Measurements from ENCODE around the gene ANO10.

The ANO10 gene

GRCh38 chr3:43346978-43347749 is 274.6 kb downstream of the ANO10 start:
- DNase-seq (ENCODE audit: low spot score) = no peak

GRCh38 chr3:43345877-43346276 is 275.9 kb downstream of the ANO10 start:
- no peak for DNase-seq (ENCODE audit: low spot score)

GRCh38 chr3:43345246-43345645 is 276.6 kb downstream of the ANO10 start:
- DNase-seq (ENCODE audit: low spot score) = no peak

DNA sequence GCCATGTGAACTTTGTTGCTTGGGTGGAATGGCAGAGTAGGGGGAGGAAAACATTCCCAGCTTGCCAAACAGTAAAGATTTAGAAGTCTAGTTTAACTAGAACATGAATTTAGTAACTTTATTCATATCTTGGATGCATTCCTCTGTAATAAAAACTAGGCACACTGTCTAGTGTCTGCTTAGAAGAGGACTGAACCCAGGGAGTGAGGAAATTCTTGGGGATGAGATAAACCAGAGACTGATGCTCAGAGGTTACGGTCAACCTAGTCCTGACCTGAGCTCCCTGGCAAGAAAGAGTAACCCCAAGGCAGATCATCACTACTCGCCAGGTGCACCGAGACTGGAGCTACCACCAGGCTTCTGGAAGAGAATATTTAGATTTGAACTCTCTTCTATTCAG is 277.3 kb downstream of the ANO10 start:
- DNase-seq (ENCODE audit: low spot score) = no peak

DNA sequence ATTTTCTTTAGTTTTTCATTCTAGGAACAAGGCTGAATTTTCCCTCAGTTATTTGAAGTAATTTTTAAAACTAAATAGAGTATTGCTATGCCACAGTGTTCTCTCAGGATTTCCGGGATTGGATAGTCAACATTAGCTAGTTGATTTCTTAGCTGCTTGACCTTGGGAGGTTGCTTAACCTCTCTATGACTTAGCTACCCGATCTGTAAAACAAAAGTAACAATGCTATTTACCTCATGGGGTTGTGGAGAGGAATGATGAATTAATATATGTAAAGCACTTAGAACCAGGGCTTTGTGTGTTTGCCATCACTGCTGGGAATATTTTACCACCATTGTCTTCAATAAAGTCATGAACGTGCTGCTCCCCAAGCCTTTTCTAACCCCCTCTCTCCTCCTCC is 278.0 kb downstream of the ANO10 start:
- no peak for DNase-seq (ENCODE audit: low spot score)

GRCh38 chr3:43343185-43343584 is 278.6 kb downstream of the ANO10 start:
- no peak for DNase-seq (ENCODE audit: low spot score)

GRCh38 chr3:43341788-43342187 is 280.0 kb downstream of the ANO10 start:
- DNase-seq (ENCODE audit: low spot score) = no peak

- DNase-seq (ENCODE audit: low spot score) = no peak
These were observed 281.4 kb downstream of the ANO10 start for GRCh38 chr3:43340403-43340802.

DNA sequence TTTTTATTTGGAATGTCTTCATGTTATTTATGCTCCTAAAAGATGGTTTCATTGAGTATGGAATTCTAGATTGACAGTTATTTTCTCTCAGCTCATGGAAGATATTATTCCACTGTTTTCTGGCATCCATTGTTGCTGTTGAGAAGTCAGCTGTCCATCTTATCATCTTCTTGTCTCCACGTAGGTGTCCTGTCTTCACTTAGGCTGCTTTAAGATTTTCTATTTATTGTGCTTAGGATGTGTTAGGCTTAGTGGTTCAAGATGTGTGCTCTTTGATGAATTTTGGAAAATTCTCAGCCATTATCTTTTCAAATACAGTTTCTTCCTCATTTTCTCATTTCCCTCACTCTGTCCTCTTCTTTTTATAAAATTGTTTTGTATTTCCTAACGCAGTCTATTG is 283.5 kb downstream of the ANO10 start:
- DNase-seq (ENCODE audit: low spot score) = peak; percentile 21

DNA sequence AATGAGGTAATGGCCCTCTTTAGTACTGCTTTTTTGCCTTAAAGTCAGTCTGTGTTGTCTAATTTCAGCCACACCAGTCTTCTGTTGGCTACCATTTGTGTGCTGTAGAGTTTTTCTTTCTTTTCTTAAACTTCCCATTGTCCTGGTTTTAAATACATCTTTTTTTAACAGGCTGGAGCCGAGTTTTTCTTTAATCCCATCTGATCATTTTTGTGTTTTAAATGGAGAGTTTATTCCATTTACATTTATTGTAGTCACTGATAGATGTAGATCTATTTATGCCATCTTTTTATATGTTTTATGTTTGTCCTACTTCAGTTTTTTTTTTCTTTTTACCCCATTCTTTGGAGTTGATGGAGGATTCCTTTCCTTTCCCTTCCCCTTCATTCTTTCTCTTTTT is 286.0 kb downstream of the ANO10 start:
- no peak for DNase-seq (ENCODE audit: low spot score)

GRCh38 chr3:43334976-43335375 is 286.8 kb downstream of the ANO10 start:
- DNase-seq (ENCODE audit: low spot score) = no peak

- no peak for DNase-seq (ENCODE audit: low spot score)
These were observed 290.4 kb downstream of the ANO10 start for GRCh38 chr3:43331381-43331780.

DNA sequence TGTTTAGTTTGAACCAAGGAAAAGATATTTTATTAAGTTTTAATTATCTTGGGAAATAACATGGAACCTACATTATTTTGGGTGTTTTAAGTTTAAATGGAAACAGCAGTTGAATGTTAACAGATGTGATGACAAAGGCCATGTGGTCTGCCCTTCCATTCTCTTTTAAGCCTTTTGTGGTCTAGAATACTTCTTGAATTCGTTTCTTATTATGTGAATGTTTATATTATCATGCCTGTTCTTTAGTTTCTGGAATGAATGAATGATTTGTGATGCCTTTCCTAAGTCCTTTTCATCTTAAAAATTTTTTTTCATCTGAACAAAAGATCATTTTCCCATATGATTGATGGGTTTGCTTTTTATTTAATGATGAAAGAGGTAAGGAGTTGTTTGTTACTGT is 290.8 kb downstream of the ANO10 start:
- DNase-seq (ENCODE audit: low spot score) = no peak

- DNase-seq (ENCODE audit: low spot score) = no peak
These were observed 293.2 kb downstream of the ANO10 start for GRCh38 chr3:43328653-43329052.

- DNase-seq (ENCODE audit: low spot score) = no peak
These were observed 294.2 kb downstream of the ANO10 start for GRCh38 chr3:43327582-43327979.

- DNase-seq (ENCODE audit: low spot score) = no peak
These were observed 294.8 kb downstream of the ANO10 start for GRCh38 chr3:43326891-43327581.

GRCh38 chr3:43323541-43323940 is 298.3 kb downstream of the ANO10 start:
- DNase-seq (ENCODE audit: low spot score) = no peak

DNA sequence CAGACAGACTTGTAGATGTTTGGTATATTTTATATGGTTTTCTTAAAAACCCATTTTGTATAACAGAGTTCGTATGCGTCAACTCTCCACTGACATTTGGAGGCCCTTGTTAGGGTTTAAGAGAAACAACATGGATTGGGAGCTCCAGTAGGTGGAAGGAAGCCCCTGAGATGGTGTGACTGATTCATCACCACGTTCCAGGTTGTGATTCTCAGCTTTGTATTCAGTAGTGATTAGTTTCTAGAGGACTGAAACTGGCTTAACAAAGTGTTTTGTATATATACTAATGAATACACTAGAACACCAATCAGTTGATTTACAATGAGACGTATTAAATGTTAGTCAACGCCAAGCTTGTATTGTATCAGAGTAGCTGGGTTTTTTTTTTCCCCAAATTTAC is 301.5 kb downstream of the ANO10 start:
- DNase-seq (ENCODE audit: low spot score) = no peak

DNA sequence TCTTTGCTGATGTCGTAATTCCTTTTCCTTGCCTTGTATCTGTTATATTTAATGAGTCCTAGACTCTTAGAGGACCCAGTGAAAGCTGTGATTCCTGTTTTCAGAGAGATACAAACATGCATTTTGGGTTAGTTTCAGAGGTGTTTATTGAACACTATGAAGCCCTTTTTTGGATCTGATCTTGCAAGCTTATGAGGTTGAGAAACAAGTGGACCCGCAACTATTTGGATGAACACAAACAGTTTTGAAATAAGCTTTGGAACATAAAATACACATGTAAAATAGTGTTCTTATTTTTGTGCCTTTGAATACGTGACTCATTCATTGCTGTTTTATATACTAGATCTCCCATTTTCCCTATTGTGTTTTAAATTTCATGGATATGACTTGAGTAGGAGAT is 302.0 kb downstream of the ANO10 start:
- DNase-seq (ENCODE audit: low spot score) = no peak

- DNase-seq (ENCODE audit: low spot score) = no peak
These were observed 302.4 kb downstream of the ANO10 start for GRCh38 chr3:43319376-43319775.

DNA sequence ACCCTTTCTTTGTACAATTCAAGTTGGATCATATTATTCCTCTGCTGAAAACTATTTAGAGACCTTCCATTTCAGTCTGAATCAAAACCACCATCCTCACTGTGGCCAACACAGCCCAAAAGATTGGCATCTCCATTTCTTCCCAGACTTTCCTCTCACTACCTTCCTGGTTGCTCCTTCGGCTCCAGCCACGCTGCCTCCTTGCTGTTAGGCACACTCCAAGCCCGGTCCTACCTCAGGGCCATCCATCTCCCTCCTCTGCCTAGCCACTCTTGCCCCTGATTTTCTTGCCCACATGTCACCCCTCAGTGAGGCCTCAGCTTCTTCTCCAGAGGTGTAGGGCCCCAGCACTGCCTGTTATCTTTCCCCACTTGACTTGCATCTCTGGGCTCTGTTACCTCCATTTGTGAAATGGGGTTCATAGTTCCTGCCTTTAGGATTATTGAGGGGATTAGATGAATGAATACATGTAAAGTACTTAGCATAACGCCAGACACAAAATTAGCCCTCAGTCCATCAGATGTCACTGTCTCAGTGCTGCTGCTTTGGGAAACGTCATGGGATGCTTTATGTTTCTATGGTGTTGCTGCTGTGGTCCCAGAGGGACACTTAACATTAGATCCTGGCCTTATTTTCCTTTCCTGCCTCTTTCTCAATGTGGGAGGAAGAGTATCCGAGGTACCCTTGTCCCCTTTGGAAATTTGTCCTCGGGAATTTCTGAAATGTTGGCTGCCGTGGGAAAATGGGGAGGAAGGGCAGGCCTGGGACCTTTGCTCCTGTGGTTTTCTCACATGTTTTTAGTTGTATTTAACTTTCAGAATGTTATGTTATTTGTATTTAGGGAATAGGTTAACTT is 304.1 kb downstream of the ANO10 start:
- no peak for DNase-seq (ENCODE audit: low spot score)

DNA sequence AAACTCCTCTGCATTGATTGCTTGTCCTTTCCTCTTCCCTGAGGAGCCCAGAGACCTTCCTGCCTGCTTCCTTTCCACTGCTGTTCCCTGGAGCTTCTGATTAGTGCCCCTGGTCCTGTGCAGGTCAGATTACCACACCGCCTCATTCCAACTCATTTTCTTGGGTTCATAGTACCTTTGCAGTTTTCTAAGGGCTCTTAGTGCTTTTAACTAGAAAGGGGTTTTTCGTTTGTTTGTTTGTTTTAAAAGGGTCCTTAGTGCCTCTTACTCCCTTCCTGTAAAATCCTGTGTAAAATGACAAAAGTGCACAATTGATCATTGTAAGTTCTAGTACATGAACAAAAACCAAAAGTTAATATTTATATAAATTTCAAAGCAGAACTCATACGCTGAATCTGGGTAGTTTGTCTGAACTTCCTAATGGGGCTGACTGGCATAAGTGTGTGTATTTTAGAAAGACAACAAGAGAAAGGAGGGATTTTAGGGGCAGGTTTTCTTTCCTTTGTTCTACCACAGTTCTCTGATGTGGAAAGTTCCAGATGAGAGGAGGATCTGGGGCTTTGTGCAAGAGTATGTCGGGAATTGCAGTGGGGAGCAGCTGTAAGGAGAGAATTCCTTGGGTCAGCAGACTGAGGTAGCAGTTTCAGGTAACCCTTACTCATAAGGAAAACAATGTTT is 304.9 kb downstream of the ANO10 start:
- no peak for DNase-seq (ENCODE audit: low spot score)

Data from RKO (cell line).